ENCODE measurements around the gene BYSL.

DNA sequence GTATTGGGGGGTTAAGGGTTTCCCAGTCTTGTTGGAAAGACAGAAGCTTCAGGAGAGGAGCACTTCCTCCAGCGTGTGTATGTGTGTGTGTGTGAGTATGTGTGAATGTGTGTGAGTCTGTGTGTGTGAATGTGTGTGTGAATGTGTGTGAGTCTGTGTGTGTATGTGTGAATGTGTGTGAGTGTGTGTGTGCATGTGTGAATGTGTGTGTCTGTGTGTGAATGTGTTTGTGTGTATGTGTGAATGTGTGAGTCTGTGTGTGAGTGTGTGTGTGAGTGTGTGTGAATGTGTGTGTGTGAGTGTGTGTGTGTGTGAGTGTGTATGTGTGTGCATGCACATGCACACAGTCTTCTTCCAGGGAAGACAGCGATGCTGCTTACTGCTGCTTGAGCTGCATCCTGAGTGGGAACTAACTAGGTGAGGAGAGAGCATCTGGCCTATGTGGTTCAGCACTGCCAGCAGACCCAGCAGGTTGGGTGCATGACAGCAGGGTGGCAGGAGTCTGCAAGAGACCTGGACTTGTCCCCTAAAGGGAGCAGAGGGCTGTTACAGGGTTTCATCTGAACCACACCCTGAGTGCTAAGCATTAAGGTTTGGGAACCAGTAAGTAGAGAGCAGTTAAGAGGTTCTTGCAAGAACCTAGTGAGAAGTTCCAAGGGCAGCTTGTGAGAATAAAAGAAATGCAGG, 43.0 kb downstream of the BYSL start:
- no peak for TF ChIP-seq POLR2AphosphoS5 (IDR thresholded peaks at IDR 0.05; ENCODE audit: low read depth, low read length)
- no peak for TF ChIP-seq TAF1 (IDR thresholded peaks at IDR 0.05; ENCODE audit: low read depth, low read length)
- TF ChIP-seq POLR2A (IDR thresholded peaks at IDR 0.05; ENCODE audit: low read depth, low read length) = no peak
- no peak for TF ChIP-seq SPI1 (IDR thresholded peaks at IDR 0.05; ENCODE audit: low read depth, low read length)
- TF ChIP-seq PAX5 (IDR thresholded peaks at IDR 0.05; ENCODE audit: insufficient read depth, low read length, severe bottlenecking) = no peak
- no peak for TF ChIP-seq POU2F2 (IDR thresholded peaks at IDR 0.05; ENCODE audit: low read depth, low read length)

All from GM12891 (cell line).